ENCODE results near the gene BABAM1.

- TF ChIP-seq CTCF (IDR thresholded peaks at IDR 0.05) (no peak), EP300 (IDR thresholded peaks at IDR 0.05) (no peak), POLR2AphosphoS5 (IDR thresholded peaks at IDR 0.05) (no peak), POLR2A (IDR thresholded peaks at IDR 0.05) (no peak)
Observed at GRCh38 chr19:17220207-17220758, 47.0 kb upstream of the BABAM1 start.
